GM18502 (cell line): ENCODE data around the gene HIBADH.
"Not testable (repeated sequence)": the region's sequence is repeated elsewhere in the genome, so short reads cannot be mapped to it uniquely, and the experiment has no call there.

ENCODE experiments used
- ATAC-seq: cut with Tn5 transposase; IDR thresholded peaks from one replicate; pipeline ENCODE4 v1.9.1; 2021; ENCODE audit warnings: mild to moderate bottlenecking; ENCODE audit not compliant: unreplicated experiment, poor library complexity

HIBADH gene

GRCh38 chr7:27605689-27606269 lies 56.9 kb downstream of the HIBADH start:
- no peak for ATAC-seq

DNA sequence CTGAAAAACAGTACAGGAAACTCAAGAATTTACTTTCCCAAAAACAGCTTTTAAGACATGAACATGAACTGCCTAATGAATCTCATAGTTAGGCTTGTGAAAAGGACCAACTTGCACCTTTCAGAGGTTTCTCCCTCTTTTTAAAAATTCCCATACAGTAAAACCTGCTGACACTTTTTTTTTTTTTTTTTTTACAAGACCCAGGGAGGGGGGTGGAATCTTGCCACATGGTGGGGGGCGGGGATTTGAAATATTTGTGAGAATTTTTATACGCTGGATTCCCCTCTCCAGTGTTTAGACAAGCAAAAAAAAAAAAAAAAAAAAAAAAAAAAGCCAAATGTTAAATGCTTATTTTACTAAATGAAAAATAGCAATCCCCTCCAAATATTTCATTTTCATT lies 57.4 kb downstream of the HIBADH start:
- ATAC-seq = no peak

- no peak for ATAC-seq
Measured at GRCh38 chr7:27603813-27604212, 58.9 kb downstream of the HIBADH start.

GRCh38 chr7:27602766-27603165 lies 59.9 kb downstream of the HIBADH start:
- ATAC-seq = no peak

DNA sequence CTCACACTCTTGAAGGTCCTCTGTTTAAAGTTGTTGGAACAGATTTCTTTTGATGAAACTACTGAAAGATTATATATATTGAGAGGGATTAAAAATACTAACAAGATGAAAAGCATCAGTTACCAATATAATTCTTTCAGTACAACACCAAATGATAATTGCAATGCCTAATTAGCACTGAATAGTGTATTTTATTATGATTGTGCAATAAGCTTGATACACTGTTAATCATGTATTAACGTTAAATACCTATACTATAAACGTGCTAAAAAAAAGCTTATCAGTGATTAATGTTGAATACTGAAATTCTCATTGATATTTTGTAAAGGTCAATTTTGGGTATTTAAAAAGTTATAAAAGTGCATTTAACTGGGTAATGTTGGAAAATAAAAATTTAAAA lies 61.5 kb downstream of the HIBADH start:
- no peak for ATAC-seq

DNA sequence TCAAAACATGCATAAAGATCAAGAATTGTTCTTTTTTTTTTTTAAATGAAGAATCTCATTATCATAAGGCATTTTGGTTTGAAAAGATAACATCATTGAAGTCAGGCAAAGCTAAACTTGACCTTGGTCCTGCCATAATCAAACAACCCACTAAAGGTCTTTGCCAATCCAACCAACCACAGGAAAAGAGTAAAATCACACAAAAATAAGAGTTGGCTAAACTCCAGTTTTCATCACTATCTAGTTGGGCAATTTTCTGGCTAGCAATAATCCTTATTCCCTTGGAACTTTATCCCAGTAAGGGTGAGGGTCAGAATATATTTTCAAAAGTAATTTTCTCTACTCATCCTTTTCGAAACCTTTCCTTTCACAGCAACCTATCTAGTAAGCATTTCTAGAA lies 62.4 kb downstream of the HIBADH start:
- no peak for ATAC-seq

DNA sequence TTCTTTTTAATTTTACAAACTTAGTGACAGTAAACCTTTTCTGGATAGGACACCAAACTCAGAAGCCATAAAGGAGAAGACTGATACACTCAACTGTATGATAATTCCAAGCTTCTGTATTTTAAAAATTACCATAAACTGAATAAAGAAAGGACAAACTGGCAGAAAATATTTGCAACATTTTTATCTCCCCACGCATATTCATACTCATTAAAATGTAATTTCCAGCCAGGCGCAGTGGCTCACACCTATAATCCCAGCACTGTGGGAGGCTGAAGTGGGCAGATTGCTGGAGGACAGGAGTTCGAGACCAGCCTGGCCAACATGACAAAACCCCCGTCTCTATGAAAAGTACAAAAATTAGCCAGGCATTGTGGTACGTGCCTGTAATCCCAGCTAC lies 67.7 kb downstream of the HIBADH start:
- no peak for ATAC-seq

DNA sequence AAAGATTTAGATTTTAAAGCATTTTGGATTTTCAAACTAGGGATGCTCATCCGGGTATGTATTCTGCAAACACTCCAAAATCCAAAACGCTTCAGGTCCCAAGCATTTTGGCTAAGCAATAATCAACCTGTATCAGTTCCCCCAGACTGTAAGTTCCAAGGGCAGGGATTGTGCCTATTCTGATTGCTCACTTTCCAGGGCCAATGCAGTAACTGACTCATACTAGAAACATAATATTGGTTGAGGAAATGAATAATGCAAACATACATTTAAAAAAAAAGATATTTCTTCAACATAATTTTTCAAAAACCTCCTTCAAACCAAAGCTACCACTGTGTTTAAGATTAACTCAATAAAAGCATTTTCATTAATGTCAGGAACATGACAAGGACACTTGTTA lies 69.5 kb downstream of the HIBADH start:
- ATAC-seq = no peak

GRCh38 chr7:27590416-27590815 lies 72.3 kb downstream of the HIBADH start:
- no peak for ATAC-seq

GRCh38 chr7:27587429-27587828 lies 75.3 kb downstream of the HIBADH start:
- ATAC-seq = no peak

- ATAC-seq = peak; percentile 94
Measured at GRCh38 chr7:27586825-27587224, 75.9 kb downstream of the HIBADH start.

DNA sequence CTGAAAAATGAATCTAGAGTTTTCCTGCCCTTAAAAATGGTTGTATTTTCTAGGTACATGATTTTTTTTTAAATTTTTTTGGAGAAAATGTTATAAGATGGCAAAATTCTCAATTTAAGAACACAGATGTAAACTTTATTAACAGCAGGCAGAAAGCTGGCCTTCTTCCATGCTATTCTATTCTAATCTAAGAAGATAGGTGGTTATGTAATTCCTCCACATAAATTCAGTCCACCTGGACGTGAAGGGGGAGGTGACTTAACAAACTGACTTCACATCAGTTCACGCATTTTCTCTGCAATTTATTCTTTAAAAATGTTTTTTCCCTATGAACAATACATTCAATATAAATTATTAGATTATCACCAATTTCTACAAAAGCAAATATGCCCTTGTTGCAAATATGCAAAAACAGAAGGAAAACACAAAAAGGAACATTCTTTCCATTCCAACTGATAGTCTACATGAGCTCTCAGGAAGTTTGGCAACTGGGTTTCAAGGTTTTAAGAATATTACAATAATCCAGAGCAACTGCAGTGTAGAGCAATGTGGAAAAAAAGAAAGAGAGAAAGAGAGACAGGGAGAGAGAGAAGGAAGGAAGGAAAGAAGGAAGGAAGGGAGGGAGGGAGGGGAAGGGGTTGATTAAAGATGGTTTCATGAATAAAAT lies 76.8 kb downstream of the HIBADH start:
- no peak for ATAC-seq

- ATAC-seq = no peak
Measured at GRCh38 chr7:27581906-27582305, 80.8 kb downstream of the HIBADH start.

DNA sequence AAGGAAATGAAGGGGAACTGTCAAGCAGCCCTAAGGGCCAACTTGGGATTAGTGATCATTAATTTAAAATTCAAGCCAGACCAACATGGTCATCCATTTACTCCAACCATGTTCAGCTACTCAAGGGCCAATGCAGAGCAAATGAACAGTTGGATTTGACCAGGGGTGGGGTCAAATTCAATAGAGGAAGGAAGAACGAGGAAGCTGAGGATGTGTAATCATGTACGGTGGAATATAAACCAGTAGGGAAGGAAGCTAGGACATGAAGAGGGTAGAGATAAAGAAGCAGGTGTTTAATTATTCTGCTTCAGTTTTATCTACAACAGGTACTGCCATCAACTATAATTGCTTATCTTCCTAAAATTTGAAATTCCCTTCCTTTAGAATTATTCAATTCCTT lies 81.6 kb downstream of the HIBADH start:
- no peak for ATAC-seq

DNA sequence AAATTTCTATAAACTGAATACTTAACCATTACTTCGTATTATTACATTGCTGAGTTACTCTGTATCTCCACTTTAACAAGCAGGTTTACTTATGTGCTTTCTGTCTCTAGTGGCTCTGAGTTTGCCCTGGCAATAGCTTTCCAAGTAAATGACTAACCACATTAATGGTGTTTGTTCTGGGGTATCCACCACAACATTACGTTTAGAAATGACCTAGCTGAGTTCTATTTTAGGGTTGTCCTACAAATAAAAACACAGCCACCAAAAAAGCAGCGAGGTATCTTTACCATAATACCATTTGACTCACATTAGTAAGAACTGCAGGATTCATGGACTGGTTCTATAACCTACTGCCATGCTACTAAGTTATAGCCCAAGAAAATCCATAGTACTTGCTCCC lies 83.1 kb downstream of the HIBADH start:
- ATAC-seq = no peak

DNA sequence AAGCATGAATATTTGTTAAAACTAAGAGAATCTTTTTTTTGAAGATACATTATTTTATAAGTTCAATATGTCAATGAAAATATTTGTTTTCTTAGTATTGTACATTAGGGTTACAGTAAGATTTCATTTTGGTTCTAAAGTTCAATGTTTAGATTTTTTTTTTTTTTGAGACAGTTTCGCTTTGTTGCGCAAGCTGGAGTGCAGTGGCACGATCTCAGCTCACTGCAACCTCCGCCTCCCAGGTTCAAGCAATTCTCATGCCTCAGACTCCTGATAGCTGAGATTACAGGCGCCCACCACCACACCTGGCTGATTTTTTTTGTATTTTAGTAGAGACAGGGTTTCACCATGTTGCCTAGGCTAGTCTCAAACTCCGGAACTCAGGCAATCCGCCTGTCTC lies 84.5 kb downstream of the HIBADH start:
- not testable (repeated sequence) for ATAC-seq

- no peak for ATAC-seq
Measured at GRCh38 chr7:27576360-27576944, 86.2 kb downstream of the HIBADH start.

DNA sequence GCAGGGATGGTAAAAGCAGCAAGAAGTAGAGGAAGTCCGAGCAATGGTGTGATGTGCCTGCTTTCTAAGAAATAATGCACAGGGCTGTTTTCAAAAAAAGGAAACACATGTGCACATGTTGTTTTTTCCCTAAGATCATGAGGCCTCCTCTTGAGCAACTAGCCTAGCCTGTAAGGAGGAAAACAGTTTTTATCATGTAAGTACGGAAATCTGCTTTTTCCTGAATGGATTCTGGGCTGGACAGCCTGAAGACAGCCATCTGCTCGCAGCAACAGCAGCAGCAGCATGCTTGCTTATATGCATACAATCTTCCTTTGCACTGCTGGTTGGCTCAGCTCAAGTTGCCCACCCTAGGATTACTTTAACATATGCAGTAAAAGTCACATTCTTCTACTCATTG lies 87.1 kb downstream of the HIBADH start:
- no peak for ATAC-seq

- no peak for ATAC-seq
Measured at GRCh38 chr7:27569106-27569505, 93.6 kb downstream of the HIBADH start.

- no peak for ATAC-seq
Measured at GRCh38 chr7:27567266-27567665, 95.4 kb downstream of the HIBADH start.

DNA sequence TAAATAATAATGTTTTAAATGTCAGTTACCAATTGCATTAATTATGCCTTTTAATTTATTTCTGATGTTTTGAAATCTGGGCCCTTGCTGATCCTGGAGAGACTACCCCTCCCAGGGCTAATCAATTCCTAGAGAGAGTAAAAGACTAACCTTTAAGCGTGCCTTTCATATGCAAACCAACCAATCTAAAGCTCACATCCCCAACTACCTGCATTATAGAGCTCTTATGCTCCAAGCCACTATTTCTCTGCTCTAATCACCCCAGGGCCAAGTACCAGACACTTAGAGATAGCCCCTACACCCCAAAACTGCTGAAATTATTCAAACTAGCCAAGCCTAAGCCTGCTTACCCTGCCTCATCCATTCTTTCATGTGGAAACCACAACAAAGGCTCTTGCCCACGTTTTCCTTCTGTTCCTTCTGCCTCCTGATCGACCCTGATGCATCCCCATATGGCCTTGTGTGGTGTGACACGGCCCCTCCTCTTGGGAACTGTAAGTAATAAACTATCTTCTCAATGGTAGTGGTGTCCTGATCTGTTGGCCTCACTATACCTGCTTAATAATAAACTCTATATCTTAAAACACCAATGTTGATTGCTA lies 97.7 kb downstream of the HIBADH start:
- ATAC-seq = no peak
